SIG-M5 treated with dmso at 0.1 percent for 504 hours (cell line): ENCODE measurements around the gene PRKAR1B.

Experiments
- DNase-seq: peaks from one replicate; lab custom pipeline; 2025; ENCODE audit not compliant: unreplicated experiment; lab: John Stamatoyannopoulos, UW

PRKAR1B gene

GRCh38 chr7:698515-699475 is 28.3 kb downstream of the PRKAR1B start:
- DNase-seq = no peak

GRCh38 chr7:696812-697551 is 30.1 kb downstream of the PRKAR1B start:
- no peak for DNase-seq

GRCh38 chr7:696426-696811 is 30.7 kb downstream of the PRKAR1B start:
- no peak for DNase-seq

- DNase-seq = no peak
Observed at GRCh38 chr7:693280-693679, 33.8 kb downstream of the PRKAR1B start.

- no peak for DNase-seq
Observed at GRCh38 chr7:691361-692045, 35.6 kb downstream of the PRKAR1B start.

GRCh38 chr7:690478-691360 is 36.4 kb downstream of the PRKAR1B start:
- no peak for DNase-seq

- no peak for DNase-seq
Observed at GRCh38 chr7:685540-685939, 41.5 kb downstream of the PRKAR1B start.

- DNase-seq = no peak
Observed at GRCh38 chr7:684416-684815, 42.7 kb downstream of the PRKAR1B start.

GRCh38 chr7:683526-684205 is 43.4 kb downstream of the PRKAR1B start:
- DNase-seq = no peak

GRCh38 chr7:682810-683209 is 44.3 kb downstream of the PRKAR1B start:
- DNase-seq = no peak

- DNase-seq = no peak
Observed at GRCh38 chr7:681551-682307, 45.4 kb downstream of the PRKAR1B start.

GRCh38 chr7:680411-681127 is 46.5 kb downstream of the PRKAR1B start:
- no peak for DNase-seq

- DNase-seq = no peak
Observed at GRCh38 chr7:676972-677385, 50.1 kb downstream of the PRKAR1B start.

- DNase-seq = no peak
Observed at GRCh38 chr7:676246-676971, 50.7 kb downstream of the PRKAR1B start.

GRCh38 chr7:674454-675410 is 52.3 kb downstream of the PRKAR1B start:
- DNase-seq = no peak

- DNase-seq = no peak
Observed at GRCh38 chr7:673681-674453, 53.2 kb downstream of the PRKAR1B start.
